HUES48 (cell line): Measurements from ENCODE around the gene CYB561D2.

Experiments used
- H3K27ac ChIP-seq: one replicate; pipeline ENCODE4 v1.7.0; 2013; ENCODE audit warnings: low read depth, low read length, inconsistent platforms
- H3K27me3 ChIP-seq: 2 replicates; pipeline ENCODE4 v1.6.1; 2013; ENCODE audit warnings: mild to moderate bottlenecking, low read length; ENCODE audit not compliant: control insufficient read depth, insufficient read depth
- H3K36me3 ChIP-seq: 2 replicates; pipeline ENCODE4 v1.6.1; 2013; ENCODE audit warnings: low read length; ENCODE audit not compliant: control insufficient read depth, insufficient read depth
- H3K4me1 ChIP-seq: 2 replicates; pipeline ENCODE4 v1.6.1; 2013; ENCODE audit warnings: mild to moderate bottlenecking, low read length; ENCODE audit not compliant: control insufficient read depth, insufficient read depth
- H3K4me3 ChIP-seq: 2 replicates; pipeline ENCODE4 v1.5.1; 2013; ENCODE audit warnings: mild to moderate bottlenecking, low read depth, low read length
- H3K9ac ChIP-seq: 2 replicates; pipeline ENCODE4 v1.6.1; 2013; ENCODE audit warnings: mild to moderate bottlenecking, low read depth, low read length, moderate library complexity
- H3K9me3 ChIP-seq: 2 replicates; pipeline ENCODE4 v1.6.1; 2013; ENCODE audit warnings: low read length; ENCODE audit not compliant: control insufficient read depth, insufficient read depth

The CYB561D2 gene

GRCh38 chr3:50356553-50356952 lies 5.9 kb downstream of the CYB561D2 start:
- no peaks in the 10 kb centered on the region for H3K27me3 ChIP-seq
- peaks cover 44% of the 10 kb centered on the region for H3K36me3 ChIP-seq
- peaks cover 18% of the 10 kb centered on the region for H3K4me1 ChIP-seq
- H3K9ac ChIP-seq = no peak overlapping the region
- no peak overlapping the region for H3K27ac ChIP-seq
- no peak overlapping the region for H3K4me3 ChIP-seq
- H3K9me3 ChIP-seq = no peaks in the 10 kb centered on the region

GRCh38 chr3:50357481-50357880 lies 6.8 kb downstream of the CYB561D2 start:
- peaks cover 44% of the 10 kb centered on the region for H3K36me3 ChIP-seq
- no peaks in the 10 kb centered on the region for H3K27me3 ChIP-seq
- H3K9me3 ChIP-seq = no peaks in the 10 kb centered on the region
- no peak overlapping the region for H3K9ac ChIP-seq
- H3K4me3 ChIP-seq = 0 out of 2 replicates have a peak overlapping the region, but pooled peaks have one; percentile 79
- no peak overlapping the region for H3K27ac ChIP-seq
- H3K4me1 ChIP-seq = peaks cover 18% of the 10 kb centered on the region

GRCh38 chr3:50358355-50358910 lies 7.8 kb downstream of the CYB561D2 start:
- Histone ChIP-seq H3K27me3 (peaks cover 2% of the 10 kb centered on the region; the same call in 1 of the 2 replicates), H3K9me3 (no peaks in the 10 kb centered on the region), H3K36me3 (peaks cover 39% of the 10 kb centered on the region), H3K27ac (no peak overlapping the region), H3K4me1 (peaks cover 18% of the 10 kb centered on the region), H3K4me3 (peak overlapping the region; percentile 79), H3K9ac (peak overlapping the region; percentile 53; the same call in 1 of the 2 replicates)

GRCh38 chr3:50358911-50359759 lies 8.5 kb downstream of the CYB561D2 start, which contains the start of gene TMEM115:
Gene TMEM115 (minus strand): TSS chr3:50359521. CDS start chr3:50359063, 458 bp downstream.
- Histone ChIP-seq H3K9me3 (no peaks in the 10 kb centered on the region), H3K4me1 (peaks cover 18% of the 10 kb centered on the region), H3K4me3 (peak within 1 kb of the TSS; percentile 79), H3K36me3 (peaks cover 32% of the 10 kb centered on the region), H3K9ac (peak within 1 kb of the TSS; percentile 53), H3K27me3 (peaks cover 5% of the 10 kb centered on the region; the same call in 1 of the 2 replicates), H3K27ac (no peak within 1 kb of the TSS)

- Histone ChIP-seq H3K27me3 (peaks cover 8% of the 10 kb centered on the region; the same call in 1 of the 2 replicates), H3K27ac (no peak overlapping the region), H3K36me3 (peaks cover 26% of the 10 kb centered on the region), H3K9ac (no peak overlapping the region), H3K9me3 (no peaks in the 10 kb centered on the region), H3K4me1 (peaks cover 18% of the 10 kb centered on the region), H3K4me3 (peak overlapping the region; percentile 57)
Measured at GRCh38 chr3:50359760-50360110, 9.1 kb downstream of the CYB561D2 start.

- peaks cover 16% of the 10 kb centered on the region for H3K27me3 ChIP-seq
- H3K4me3 ChIP-seq = peak overlapping the region; percentile 59
- H3K4me1 ChIP-seq = peaks cover 10% of the 10 kb centered on the region; the same call in 1 of the 2 replicates
- H3K9ac ChIP-seq = no peak overlapping the region
- H3K36me3 ChIP-seq = no peaks in the 10 kb centered on the region
- H3K27ac ChIP-seq = peak overlapping the region; percentile 4
- H3K9me3 ChIP-seq = no peaks in the 10 kb centered on the region
Measured at GRCh38 chr3:50364573-50365079, 14.0 kb downstream of the CYB561D2 start.

GRCh38 chr3:50365080-50365841 lies 14.6 kb downstream of the CYB561D2 start:
- Histone ChIP-seq H3K9ac (peak overlapping the region; percentile 41), H3K4me3 (peak overlapping the region; percentile 59), H3K27me3 (peaks cover 16% of the 10 kb centered on the region), H3K36me3 (no peaks in the 10 kb centered on the region), H3K27ac (no peak overlapping the region), H3K4me1 (peaks cover 5% of the 10 kb centered on the region; the same call in 1 of the 2 replicates), H3K9me3 (no peaks in the 10 kb centered on the region)

GRCh38 chr3:50365842-50366220 lies 15.2 kb downstream of the CYB561D2 start:
- Histone ChIP-seq H3K4me1 (peaks cover 8% of the 10 kb centered on the region; the same call in 1 of the 2 replicates), H3K27me3 (peaks cover 16% of the 10 kb centered on the region), H3K9me3 (no peaks in the 10 kb centered on the region), H3K9ac (peak overlapping the region; percentile 41; the same call in 1 of the 2 replicates), H3K36me3 (no peaks in the 10 kb centered on the region), H3K27ac (no peak overlapping the region), H3K4me3 (peak overlapping the region; percentile 59)

GRCh38 chr3:50369012-50369670 lies 18.5 kb downstream of the CYB561D2 start:
- Histone ChIP-seq H3K4me1 (peaks cover 14% of the 10 kb centered on the region; the same call in 1 of the 2 replicates), H3K27ac (no peak overlapping the region), H3K27me3 (peaks cover 11% of the 10 kb centered on the region), H3K9ac (no peak overlapping the region), H3K9me3 (no peaks in the 10 kb centered on the region), H3K36me3 (no peaks in the 10 kb centered on the region), H3K4me3 (no peak overlapping the region)

- Histone ChIP-seq H3K36me3 (no peaks in the 10 kb centered on the region), H3K27ac (no peak overlapping the region), H3K9ac (no peak overlapping the region), H3K27me3 (peaks cover 7% of the 10 kb centered on the region; the same call in 1 of the 2 replicates), H3K9me3 (no peaks in the 10 kb centered on the region), H3K4me3 (no peak overlapping the region), H3K4me1 (peaks cover 12% of the 10 kb centered on the region; the same call in 1 of the 2 replicates)
Measured at GRCh38 chr3:50370594-50370993, 19.9 kb downstream of the CYB561D2 start.
